WTC11 (cell line): ENCODE results near the gene GLMN.

Experiments
- ATF2 ChIP-seq: sonication (generic); formaldehyde crosslinking; IDR thresholded peaks from 2 replicates; pipeline ENCODE4 v1.8.1; 2022; ENCODE audit warnings: low read depth, missing genetic modification reagents, borderline replicate concordance
- FOXJ3 ChIP-seq: sonication (generic); formaldehyde crosslinking; IDR thresholded peaks from 2 replicates; pipeline ENCODE4 v1.9.0; 2021; ENCODE audit warnings: missing genetic modification reagents, mild to moderate bottlenecking, borderline replicate concordance
- JUN ChIP-seq: sonication (generic); formaldehyde crosslinking; IDR thresholded peaks from 2 replicates; pipeline ENCODE4 v1.8.0; 2023; ENCODE audit warnings: mild to moderate bottlenecking, missing genetic modification reagents
- NR1H2 ChIP-seq: sonication (generic); formaldehyde crosslinking; IDR thresholded peaks from 2 replicates; pipeline ENCODE4 v1.9.0; 2021; ENCODE audit warnings: mild to moderate bottlenecking, moderate library complexity, missing genetic modification reagents
- SMAD3 ChIP-seq: sonication (generic); formaldehyde crosslinking; IDR thresholded peaks from 2 replicates; pipeline ENCODE4 v1.8.0; 2022; ENCODE audit warnings: missing genetic modification reagents, mild to moderate bottlenecking, borderline replicate concordance
- USF2 ChIP-seq: sonication (generic); formaldehyde crosslinking; IDR thresholded peaks from 2 replicates; pipeline ENCODE4 v1.8.1; 2023; ENCODE audit warnings: mild to moderate bottlenecking, missing genetic modification reagents, moderate library complexity
- TF ChIP-seq, protein P1 (sequence below): sonication (generic); formaldehyde crosslinking; IDR thresholded peaks from 2 replicates; pipeline ENCODE4 v1.8.1; 2023; ENCODE audit warnings: mild to moderate bottlenecking, moderate library complexity, missing genetic modification reagents
- TF ChIP-seq, protein P2 (sequence below): fragments of 200-600 bp; IDR thresholded peaks from 2 replicates; pipeline ENCODE4 v1.8.0; 2022; ENCODE audit warnings: antibody characterized with exemption

DNA sequence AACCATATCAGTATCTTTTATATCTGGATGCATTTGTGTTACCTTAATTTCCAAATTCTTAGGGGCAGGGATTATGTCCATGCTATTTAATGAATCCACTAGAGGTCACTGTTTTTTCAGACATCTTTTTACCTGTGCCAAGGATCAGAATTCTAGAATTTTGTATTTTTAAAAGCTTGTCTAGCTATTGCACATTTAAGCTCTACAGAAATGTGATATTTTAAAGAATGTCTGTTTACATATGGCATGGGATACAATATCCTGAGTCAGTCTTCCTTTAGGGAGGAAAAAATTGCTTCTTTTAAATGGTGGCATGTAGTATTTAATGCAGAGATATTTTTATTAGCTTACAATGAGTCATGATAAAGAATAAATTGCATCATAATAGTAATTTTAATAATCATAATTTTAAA lies 11.4 kb upstream of the GLMN start:
- TF ChIP-seq, protein P1, sequence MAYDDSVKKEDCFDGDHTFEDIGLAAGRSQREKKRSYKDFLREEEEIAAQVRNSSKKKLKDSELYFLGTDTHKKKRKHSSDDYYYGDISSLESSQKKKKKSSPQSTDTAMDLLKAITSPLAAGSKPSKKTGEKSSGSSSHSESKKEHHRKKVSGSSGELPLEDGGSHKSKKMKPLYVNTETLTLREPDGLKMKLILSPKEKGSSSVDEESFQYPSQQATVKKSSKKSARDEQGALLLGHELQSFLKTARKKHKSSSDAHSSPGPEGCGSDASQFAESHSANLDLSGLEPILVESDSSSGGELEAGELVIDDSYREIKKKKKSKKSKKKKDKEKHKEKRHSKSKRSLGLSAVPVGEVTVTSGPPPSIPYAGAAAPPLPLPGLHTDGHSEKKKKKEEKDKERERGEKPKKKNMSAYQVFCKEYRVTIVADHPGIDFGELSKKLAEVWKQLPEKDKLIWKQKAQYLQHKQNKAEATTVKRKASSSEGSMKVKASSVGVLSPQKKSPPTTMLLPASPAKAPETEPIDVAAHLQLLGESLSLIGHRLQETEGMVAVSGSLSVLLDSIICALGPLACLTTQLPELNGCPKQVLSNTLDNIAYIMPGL (CRISPR knock-in tag) = no peak
- no peak for TF ChIP-seq ATF2 (CRISPR knock-in tag)
- no peak for TF ChIP-seq NR1H2
- no peak for TF ChIP-seq SMAD3 (CRISPR knock-in tag)
- TF ChIP-seq, protein P2, sequence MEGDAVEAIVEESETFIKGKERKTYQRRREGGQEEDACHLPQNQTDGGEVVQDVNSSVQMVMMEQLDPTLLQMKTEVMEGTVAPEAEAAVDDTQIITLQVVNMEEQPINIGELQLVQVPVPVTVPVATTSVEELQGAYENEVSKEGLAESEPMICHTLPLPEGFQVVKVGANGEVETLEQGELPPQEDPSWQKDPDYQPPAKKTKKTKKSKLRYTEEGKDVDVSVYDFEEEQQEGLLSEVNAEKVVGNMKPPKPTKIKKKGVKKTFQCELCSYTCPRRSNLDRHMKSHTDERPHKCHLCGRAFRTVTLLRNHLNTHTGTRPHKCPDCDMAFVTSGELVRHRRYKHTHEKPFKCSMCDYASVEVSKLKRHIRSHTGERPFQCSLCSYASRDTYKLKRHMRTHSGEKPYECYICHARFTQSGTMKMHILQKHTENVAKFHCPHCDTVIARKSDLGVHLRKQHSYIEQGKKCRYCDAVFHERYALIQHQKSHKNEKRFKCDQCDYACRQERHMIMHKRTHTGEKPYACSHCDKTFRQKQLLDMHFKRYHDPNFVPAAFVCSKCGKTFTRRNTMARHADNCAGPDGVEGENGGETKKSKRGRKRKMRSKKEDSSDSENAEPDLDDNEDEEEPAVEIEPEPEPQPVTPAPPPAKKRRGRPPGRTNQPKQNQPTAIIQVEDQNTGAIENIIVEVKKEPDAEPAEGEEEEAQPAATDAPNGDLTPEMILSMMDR = no peak
- no peak for TF ChIP-seq JUN (CRISPR knock-in tag)
- TF ChIP-seq USF2 (CRISPR knock-in tag) = no peak
- no peak for TF ChIP-seq FOXJ3 (CRISPR knock-in tag)
